Measurements from ENCODE around the gene PIP5KL1. TPM values are rescaled to one million over a fixed set of nuclear protein-coding genes. Genes with fewer than 3 reads are reported as not detected.

Gene PIP5KL1
- total RNA-seq, 1 donor from 2014 or later = 4.9 TPM

- TF ChIP-seq EZH2 (IDR thresholded peaks at IDR 0.05; ENCODE audit: insufficient read depth, low read length) = no peak
- TF ChIP-seq CTCF (IDR thresholded peaks at IDR 0.05; ENCODE audit: insufficient read depth, low read depth, low read length) = no peak
- no peaks in the 10 kb centered on the region for H3K27me3 Mint-ChIP-seq (ENCODE audit: low read depth, unreplicated experiment)
Observed at GRCh38 chr9:127961613-127962155, 31.1 kb upstream of the PIP5KL1 start.

GRCh38 chr9:127961155-127961490, 30.5 kb upstream of the PIP5KL1 start:
- Histone ChIP-seq H3K4me3 (ENCODE audit: insufficient read depth, low read depth, low read length) (no peak overlapping the region), H4K20me1 (ENCODE audit: insufficient read depth, low read length) (peaks cover 39% of the 10 kb centered on the region), H3K9ac (ENCODE audit: low read length) (no peak overlapping the region), H3K4me1 (ENCODE audit: insufficient read depth, low read length) (peaks cover 18% of the 10 kb centered on the region), H3K4me2 (ENCODE audit: low read length) (no peak overlapping the region), H3K27ac (ENCODE audit: low read depth, low read length) (no peak overlapping the region), H3K9me3 (ENCODE audit: insufficient read depth, low read depth, low read length) (no peaks in the 10 kb centered on the region), H2AFZ (ENCODE audit: low read depth, low read length) (no peak overlapping the region), H3K27me3 (ENCODE audit: insufficient read depth, low read length) (no peaks in the 10 kb centered on the region), H3K79me2 (ENCODE audit: insufficient read depth, low read length) (peaks cover 37% of the 10 kb centered on the region), H3K36me3 (ENCODE audit: insufficient read depth, low read length) (no peaks in the 10 kb centered on the region)
- H3K4me3 Mint-ChIP-seq (ENCODE audit: unreplicated experiment) = no peak overlapping the region
- TF ChIP-seq EZH2 (IDR thresholded peaks at IDR 0.05; ENCODE audit: insufficient read depth, low read length) = no peak
- no peak for TF ChIP-seq CTCF (IDR thresholded peaks at IDR 0.05; ENCODE audit: insufficient read depth, low read depth, low read length)
- H3K27me3 Mint-ChIP-seq (ENCODE audit: low read depth, unreplicated experiment) = no peaks in the 10 kb centered on the region
- no peak for FAIRE-seq
- H3K9me3 Mint-ChIP-seq (ENCODE audit: unreplicated experiment) = peaks cover 5% of the 10 kb centered on the region
- H3K27ac Mint-ChIP-seq (ENCODE audit: unreplicated experiment) = no peak overlapping the region
- peaks cover 3% of the 10 kb centered on the region for H3K36me3 Mint-ChIP-seq (ENCODE audit: low read depth, unreplicated experiment)
- DNase-seq (ENCODE audit: low read depth) = no peak
- peaks cover 15% of the 10 kb centered on the region for H3K4me1 Mint-ChIP-seq (ENCODE audit: low read depth, unreplicated experiment)

More at GRCh38 chr9:127961613-127962155, 31.1 kb upstream of the PIP5KL1 start:
- Mint-ChIP-seq H3K36me3 (ENCODE audit: low read depth, unreplicated experiment) (peaks cover 3% of the 10 kb centered on the region), H3K4me1 (ENCODE audit: low read depth, unreplicated experiment) (peaks cover 15% of the 10 kb centered on the region), H3K27ac (ENCODE audit: unreplicated experiment) (no peak overlapping the region), H3K4me3 (ENCODE audit: unreplicated experiment) (no peak overlapping the region), H3K9me3 (ENCODE audit: unreplicated experiment) (peaks cover 5% of the 10 kb centered on the region)
- no peaks in the 10 kb centered on the region for H3K27me3 ChIP-seq (ENCODE audit: insufficient read depth, low read length)
- peaks cover 39% of the 10 kb centered on the region for H4K20me1 ChIP-seq (ENCODE audit: insufficient read depth, low read length)
- H3K9ac ChIP-seq (ENCODE audit: low read length) = no peak overlapping the region
- no peak for DNase-seq (ENCODE audit: low read depth)
- H3K36me3 ChIP-seq (ENCODE audit: insufficient read depth, low read length) = no peaks in the 10 kb centered on the region
- H3K79me2 ChIP-seq (ENCODE audit: insufficient read depth, low read length) = peaks cover 43% of the 10 kb centered on the region
- no peak overlapping the region for H3K27ac ChIP-seq (ENCODE audit: low read depth, low read length)
- no peak overlapping the region for H3K4me3 ChIP-seq (ENCODE audit: insufficient read depth, low read depth, low read length)
- no peaks in the 10 kb centered on the region for H3K9me3 ChIP-seq (ENCODE audit: insufficient read depth, low read depth, low read length)
- H3K4me1 ChIP-seq (ENCODE audit: insufficient read depth, low read length) = peaks cover 24% of the 10 kb centered on the region
- H3K4me2 ChIP-seq (ENCODE audit: low read length) = no peak overlapping the region
- no peak for FAIRE-seq
- H2AFZ ChIP-seq (ENCODE audit: low read depth, low read length) = no peak overlapping the region

- Histone ChIP-seq H3K9me3 (ENCODE audit: insufficient read depth, low read depth, low read length) (no peaks in the 10 kb centered on the region), H3K4me2 (ENCODE audit: low read length) (no peak overlapping the region), H3K36me3 (ENCODE audit: insufficient read depth, low read length) (no peaks in the 10 kb centered on the region), H3K4me3 (ENCODE audit: insufficient read depth, low read depth, low read length) (no peak overlapping the region), H3K27ac (ENCODE audit: low read depth, low read length) (no peak overlapping the region), H2AFZ (ENCODE audit: low read depth, low read length) (no peak overlapping the region), H4K20me1 (ENCODE audit: insufficient read depth, low read length) (peaks cover 44% of the 10 kb centered on the region), H3K4me1 (ENCODE audit: insufficient read depth, low read length) (peaks cover 15% of the 10 kb centered on the region), H3K9ac (ENCODE audit: low read length) (no peak overlapping the region), H3K27me3 (ENCODE audit: insufficient read depth, low read length) (no peaks in the 10 kb centered on the region), H3K79me2 (ENCODE audit: insufficient read depth, low read length) (peaks cover 41% of the 10 kb centered on the region)
- no peaks in the 10 kb centered on the region for H3K27me3 Mint-ChIP-seq (ENCODE audit: low read depth, unreplicated experiment)
- H3K4me1 Mint-ChIP-seq (ENCODE audit: low read depth, unreplicated experiment) = peaks cover 10% of the 10 kb centered on the region
- no peak for TF ChIP-seq CTCF (IDR thresholded peaks at IDR 0.05; ENCODE audit: insufficient read depth, low read depth, low read length)
- no peak for TF ChIP-seq EZH2 (IDR thresholded peaks at IDR 0.05; ENCODE audit: insufficient read depth, low read length)
- FAIRE-seq = no peak
- no peak overlapping the region for H3K4me3 Mint-ChIP-seq (ENCODE audit: unreplicated experiment)
- peaks cover 5% of the 10 kb centered on the region for H3K9me3 Mint-ChIP-seq (ENCODE audit: unreplicated experiment)
- H3K36me3 Mint-ChIP-seq (ENCODE audit: low read depth, unreplicated experiment) = peaks cover 3% of the 10 kb centered on the region
- DNase-seq (ENCODE audit: low read depth) = no peak
- H3K27ac Mint-ChIP-seq (ENCODE audit: unreplicated experiment) = no peak overlapping the region
Observed at GRCh38 chr9:127960410-127961154, 30.0 kb upstream of the PIP5KL1 start.

Data from astrocyte (in vitro differentiated cells and primary cell).